GM15510 (cell line): Measurements from ENCODE around the gene HMGXB3.

Source experiments
- POLR2A ChIP-seq: IDR thresholded peaks from 3 replicates; pipeline ENCODE4 v1.6.1; 2011; ENCODE audit warnings: borderline replicate concordance; ENCODE audit not compliant: insufficient read length; ENCODE audit errors: extremely low read depth

The HMGXB3 gene

GRCh38 chr5:150062216-150062922 is 61.8 kb downstream of the HMGXB3 start:
- no peak for TF ChIP-seq POLR2A

GRCh38 chr5:150063638-150064037 is 63.1 kb downstream of the HMGXB3 start:
- TF ChIP-seq POLR2A: no peak

GRCh38 chr5:150064681-150065220 is 64.2 kb downstream of the HMGXB3 start:
- TF ChIP-seq POLR2A: no peak

GRCh38 chr5:150065346-150065745 is 64.8 kb downstream of the HMGXB3 start:
- TF ChIP-seq POLR2A: no peak

DNA sequence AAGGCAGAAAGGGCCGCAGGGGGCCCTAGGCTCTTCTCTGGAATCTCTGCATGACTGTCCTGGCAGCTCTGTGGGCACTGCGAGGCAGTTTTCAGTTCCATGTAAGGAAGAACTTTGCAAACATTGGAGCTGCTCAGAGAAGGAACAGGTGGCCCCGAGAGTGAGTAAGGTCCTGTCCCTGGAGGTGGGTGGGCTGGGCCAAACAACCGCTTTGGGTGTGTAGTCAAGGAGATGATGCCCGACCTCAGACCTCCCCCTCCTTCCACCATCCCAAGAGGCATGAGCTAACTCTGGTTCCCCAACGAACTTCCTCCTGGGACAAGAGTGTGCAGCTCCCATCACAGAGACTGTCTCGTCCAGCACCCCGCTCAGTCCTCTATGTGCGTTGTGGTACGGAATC is 65.3 kb downstream of the HMGXB3 start:
- no peak for TF ChIP-seq POLR2A

DNA sequence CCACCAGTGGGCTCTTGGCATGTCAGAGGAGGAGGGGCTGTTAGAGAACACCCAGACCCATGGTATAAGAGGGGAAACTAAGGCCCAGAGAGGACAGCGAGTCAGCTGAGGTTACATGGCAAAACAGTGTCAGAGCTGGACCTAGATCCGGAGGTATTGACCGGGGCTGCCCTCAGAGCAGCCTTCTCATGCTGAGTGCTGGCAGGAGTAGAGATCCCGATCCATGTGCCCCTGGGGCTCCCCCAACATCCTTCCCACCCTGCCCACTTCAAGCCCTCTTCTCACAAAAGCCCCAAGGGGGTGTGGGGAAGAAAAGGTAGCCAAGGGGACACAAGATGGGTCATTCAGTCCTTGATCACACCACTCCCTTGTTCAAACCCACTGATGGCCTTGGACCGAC is 65.9 kb downstream of the HMGXB3 start:
- TF ChIP-seq POLR2A: no peak

DNA sequence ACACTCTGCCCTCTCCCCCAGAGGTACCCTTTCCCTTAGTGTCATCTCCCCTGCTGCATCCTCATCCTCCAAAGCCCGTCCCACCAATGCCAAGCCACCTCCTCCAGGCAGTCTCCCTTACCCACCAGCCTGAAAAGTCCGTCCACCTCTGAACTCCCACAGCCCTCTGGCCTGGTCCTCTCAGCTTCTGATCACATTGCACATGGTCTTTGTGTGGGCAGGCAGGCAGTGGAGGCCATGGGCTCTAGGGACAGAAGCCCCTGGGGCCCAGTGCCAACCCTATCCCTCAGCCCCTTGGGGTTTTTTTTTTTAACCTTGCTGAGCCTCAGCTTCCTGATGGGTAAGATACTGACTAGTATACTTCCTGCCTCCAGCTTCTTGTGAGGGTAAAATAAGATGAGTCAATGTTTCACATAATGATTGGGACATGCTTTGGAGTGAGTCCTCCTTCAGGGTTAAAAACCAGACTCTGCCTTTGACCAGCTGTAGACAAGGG is 66.4 kb downstream of the HMGXB3 start:
- no peak for TF ChIP-seq POLR2A

DNA sequence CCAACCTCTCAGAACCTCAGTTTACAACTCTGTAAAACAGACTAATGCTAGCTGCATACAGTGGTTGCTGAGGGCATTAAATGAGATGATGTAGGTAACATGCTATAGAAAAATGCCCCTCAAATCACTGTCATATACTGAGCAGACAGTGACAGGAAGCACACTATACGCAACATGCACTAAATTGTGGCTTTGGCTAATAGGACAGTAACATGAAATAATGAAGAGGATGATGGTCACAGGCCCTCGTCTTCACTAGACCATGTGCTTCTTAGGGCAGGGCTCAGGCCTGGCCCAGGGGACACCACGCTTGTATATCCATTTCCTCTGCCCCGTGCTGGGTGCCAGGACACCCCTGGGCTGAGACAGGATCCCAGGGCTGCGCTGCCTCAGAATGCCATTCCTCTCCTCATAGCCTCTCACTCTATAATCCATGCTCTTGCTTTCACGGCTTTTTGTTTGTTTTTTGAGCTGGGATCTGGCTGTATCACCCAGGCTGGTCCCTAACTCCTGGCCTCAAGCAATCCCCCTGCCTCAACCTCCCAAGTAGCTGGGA is 66.9 kb downstream of the HMGXB3 start:
- TF ChIP-seq POLR2A: no peak

DNA sequence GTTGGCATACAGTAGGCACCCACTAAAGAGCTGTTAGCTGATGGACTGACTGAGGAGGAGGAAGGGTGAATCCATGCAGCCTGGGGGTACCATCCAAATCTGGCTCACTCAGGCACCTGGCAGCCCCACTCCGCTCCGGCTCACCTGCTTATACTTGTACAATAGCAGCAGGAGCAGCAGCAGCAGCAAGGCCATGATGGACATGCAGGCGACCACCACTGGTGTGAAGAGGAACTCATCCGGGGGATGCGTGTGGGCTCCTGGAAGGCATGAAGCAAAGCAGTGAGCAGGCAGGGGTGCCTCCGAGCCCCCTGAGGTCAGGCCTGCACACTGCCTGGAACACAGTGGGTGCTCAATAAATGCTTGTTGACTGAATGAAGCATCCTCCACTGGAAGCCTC is 67.5 kb downstream of the HMGXB3 start:
- TF ChIP-seq POLR2A: no peak

- no peak for TF ChIP-seq POLR2A
These were observed 67.9 kb downstream of the HMGXB3 start for GRCh38 chr5:150068472-150068871.

GRCh38 chr5:150068961-150069645 is 68.6 kb downstream of the HMGXB3 start:
- TF ChIP-seq POLR2A: no peak

- TF ChIP-seq POLR2A: no peak
These were observed 69.4 kb downstream of the HMGXB3 start for GRCh38 chr5:150069672-150070627.

GRCh38 chr5:150070821-150071220 is 70.3 kb downstream of the HMGXB3 start:
- TF ChIP-seq POLR2A: no peak

DNA sequence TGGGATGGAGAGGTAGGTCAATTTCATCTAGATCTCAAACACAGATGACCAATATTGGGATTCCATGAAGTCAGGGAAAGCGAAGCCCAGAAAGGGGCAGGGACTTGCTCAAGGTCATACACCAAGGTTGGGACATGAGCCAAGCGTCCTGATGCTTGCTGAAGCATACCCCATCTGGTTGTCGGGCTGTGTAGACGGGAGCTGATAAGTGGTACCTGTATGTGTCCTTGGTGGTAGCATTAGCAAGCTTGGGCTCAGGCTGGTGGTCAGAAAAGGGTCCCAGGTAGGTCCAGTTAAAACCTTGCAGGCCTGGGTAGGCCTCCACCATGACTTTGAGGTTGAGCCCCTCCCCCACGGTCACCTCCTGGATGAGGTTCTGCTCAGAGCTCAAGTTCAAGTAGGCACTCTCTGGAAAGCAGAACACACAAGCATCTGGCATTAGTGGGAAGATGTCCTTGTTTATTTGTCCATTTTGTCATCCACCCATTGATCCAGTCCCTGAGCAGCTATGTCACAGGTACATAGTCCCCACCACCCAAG is 72.6 kb downstream of the HMGXB3 start:
- TF ChIP-seq POLR2A: no peak
